Measurements from ENCODE around the gene DOCK1.

The DOCK1 gene

DNA sequence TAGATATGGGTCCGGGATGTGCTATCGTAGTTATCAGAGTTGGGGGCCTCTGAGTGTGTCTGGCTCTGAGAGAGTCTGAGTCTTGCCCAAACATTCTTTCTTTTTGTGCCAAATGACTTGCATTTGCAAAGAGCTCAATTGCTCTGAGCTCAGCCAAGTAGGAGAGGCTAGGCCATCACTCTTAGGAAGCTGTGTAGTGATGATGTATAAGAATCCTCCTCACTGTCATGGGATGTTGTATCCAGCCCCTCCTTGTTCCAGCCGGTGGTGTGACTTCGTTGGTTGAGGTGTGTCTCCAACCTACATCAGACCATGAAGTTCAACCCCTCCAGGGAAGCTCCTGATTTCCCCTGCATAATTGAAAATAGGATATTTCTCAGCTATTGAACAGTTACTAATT lies 546.4 kb downstream of the DOCK1 start:
- DNase-seq: no peak

DNA sequence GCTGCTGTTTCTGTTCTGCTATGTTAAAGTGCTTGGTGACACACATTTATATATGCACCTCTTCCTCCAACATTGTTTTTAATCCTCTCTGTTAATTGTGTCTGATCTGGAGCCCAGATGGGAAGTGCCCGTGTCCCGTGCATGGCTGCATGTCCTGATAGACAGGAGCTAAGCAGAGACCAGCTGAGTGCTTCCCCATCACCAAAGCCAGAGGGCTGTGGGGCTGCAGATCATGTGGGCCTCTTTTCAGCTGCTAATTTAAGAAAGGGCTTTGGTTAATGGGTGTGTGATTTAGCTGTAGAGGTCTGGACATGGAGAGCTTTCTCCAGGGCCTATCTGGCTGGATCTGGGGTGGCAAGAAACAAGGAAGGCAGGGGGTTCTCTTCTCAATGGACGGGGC lies 547.3 kb downstream of the DOCK1 start:
- DNase-seq: no peak

DNA sequence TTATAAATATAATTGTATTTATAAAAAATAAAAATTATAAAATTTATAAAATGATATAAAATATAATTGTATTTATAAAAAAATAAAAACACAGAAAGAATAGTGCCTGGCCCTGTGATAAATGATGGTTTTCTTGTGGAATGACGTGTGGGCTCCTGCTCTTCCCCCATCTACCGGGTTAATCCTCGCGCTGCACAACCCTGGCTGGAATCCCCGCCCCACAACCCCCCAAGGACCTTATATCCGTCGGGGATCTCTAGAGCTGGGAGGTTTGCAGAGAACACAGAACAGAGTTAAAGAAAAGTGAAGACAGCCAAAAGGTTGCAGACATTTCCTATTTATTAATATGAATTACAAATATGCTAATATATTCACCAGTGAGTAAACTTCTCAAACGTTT lies 548.5 kb downstream of the DOCK1 start:
- DNase-seq: no peak

DNA sequence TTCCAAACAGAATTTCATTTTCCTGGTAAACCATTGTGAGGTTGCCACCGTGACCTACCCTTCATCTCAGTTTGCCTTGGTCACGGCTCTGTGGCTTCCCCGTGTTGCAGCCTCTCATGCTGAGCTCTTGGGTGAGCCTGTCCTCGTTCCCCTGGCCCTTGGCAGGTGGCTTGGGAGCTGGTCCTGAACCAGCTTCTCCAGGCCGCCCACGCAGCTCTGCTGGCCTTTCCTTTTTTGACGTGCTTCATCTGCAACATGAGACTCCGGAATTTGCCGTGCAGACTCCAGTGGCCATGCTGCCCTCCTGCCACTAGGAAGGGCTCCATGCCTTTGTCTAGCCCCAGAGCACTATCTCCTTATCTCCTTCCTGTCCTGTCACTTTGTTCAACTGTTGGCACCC lies 550.9 kb downstream of the DOCK1 start:
- no peak for DNase-seq

DNA sequence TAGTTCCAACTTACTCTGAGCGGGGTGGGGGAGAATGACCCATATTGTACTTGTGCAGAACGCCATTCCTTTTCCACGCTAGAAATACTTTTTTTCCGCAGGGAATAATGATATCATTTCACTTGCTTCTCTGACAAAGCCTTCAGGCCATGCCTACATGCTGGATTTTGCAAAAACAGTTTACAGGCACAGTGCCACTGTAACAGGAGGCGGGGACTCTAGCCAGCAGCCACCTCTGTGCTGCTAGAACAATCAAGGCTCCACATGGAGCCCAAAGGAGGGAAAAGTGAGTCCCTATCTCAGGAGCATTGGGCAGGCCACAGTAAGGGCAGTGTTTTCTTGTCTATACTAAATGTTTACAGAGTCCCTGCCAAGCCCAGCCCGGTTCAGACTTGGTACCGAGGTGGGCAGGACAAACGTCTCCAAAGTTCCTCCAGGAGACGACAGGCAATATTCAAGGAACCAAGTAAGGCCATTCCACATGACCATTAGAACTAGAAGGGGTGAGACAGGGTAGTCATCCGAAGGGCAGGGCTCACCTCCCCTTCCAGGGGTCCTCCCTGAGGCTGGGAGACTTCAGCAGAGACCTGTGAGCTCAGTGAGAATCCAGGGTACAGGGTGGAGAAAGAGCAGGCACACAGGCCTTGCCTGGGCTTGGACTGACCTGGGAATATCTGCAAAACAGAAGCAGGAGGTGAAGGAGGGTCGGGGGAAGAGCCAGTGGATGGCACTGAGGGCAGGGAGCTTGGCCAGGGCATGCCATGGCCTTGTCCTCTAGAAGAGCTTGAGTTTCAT lies 553.0 kb downstream of the DOCK1 start:
- no peak for DNase-seq

DNA sequence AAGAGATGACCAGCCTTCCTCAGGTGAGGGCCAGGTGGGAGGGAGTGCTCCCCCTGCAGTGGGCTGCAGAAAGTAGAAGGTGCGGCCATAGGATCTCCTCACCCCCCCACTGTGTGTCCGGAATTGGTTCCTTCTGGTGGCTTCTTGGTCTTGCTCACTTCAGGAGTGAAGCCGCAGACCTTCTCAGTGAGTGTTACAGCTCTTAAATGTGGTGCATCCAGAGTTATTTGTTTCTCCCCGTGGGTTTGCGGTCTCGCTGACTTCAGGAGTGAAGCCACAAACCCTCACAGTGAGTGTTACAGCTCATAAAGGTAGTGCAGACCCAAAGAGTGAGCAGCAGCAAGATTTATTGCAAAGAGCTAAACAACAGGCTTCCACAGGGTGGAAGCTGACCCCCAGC lies 553.6 kb downstream of the DOCK1 start:
- no peak for DNase-seq

DNA sequence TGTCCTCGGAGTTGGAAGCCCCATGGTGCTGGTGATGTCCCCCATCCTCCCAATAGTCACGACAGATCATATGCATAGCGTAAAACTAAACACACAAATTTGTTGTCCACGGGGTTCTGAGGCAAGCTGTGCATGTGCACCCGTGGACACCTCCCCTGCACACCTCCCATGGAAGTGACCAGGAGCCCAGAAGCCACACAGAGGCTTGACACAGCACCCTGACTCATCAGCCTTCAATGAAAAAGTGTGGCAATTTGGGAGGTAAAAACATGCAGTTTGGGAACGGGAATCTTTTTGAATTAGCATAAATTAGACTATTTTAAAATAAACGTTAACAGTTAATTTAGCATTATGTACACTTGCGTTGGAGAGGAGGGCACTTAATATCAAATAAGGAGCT lies 554.7 kb downstream of the DOCK1 start:
- DNase-seq: no peak

DNA sequence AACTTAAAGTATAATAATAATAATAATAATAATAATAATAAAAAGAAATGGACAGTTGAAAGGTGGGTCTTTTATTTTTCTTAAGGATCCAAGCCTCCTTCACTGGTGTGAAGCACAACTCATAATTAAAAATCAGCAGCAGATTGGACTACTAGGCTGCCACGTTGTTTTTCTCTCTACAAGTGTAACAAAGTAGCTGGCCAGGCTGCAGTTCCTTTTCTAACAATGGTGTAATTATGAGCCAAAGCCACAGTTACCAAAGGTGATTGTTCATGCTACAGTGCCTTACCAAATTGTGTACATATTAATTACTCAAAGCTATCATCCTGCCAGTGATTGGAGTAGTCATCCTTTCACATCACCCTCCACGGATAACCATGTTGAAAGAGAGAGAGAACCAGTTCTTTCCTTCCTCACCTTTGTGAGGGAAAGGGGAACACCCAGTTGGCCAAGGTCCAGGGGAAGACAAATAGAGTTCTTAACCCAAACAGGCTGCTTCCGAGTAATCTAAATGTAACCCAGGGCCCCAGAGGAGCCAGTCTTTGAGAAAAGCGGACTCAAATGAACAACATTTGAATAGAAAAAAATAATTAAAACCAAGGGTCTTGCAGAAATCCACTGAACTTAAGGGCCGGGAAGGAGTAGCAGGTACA lies 557.5 kb downstream of the DOCK1 start:
- DNase-seq: peak; percentile 81

DNA sequence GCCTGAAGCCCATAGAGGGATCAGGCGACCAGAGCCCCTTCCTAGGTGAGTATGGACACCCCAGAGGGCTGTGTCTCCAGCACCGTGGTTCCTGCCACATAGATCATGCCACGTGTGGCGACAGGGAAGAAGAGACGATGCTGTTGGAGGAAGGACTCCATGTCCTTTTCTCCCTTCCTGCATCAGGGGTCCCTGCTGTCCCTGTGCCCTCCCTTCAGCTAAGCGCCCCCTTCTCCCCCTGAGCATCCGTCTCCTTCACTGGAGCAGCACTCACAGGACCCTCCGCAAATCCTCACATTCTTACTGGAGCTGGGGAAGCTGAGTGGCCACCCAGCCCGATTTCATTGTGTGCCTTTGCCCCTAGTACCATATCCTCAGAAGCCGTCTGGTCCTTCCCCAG lies 558.3 kb downstream of the DOCK1 start:
- no peak for DNase-seq

DNA sequence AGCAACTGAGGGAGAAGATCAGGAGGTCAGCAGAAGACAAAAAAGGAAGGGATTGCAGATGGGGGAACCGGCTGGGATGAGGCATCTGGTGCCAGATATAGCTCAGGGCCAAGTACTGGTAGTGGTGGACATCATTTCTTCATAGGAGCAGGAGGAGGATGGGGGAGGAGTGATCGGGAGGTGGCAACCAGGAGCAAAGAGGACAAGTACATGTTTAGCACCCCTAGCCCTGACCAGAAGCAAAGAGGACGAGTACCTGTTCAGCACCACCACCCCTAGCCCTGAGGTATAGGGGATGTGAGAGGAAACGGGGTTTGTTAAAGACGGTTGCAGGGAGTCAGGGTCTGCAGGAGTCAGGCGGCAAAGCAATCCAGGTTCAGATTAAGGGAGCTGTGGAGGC lies 559.3 kb downstream of the DOCK1 start:
- DNase-seq: no peak

DNA sequence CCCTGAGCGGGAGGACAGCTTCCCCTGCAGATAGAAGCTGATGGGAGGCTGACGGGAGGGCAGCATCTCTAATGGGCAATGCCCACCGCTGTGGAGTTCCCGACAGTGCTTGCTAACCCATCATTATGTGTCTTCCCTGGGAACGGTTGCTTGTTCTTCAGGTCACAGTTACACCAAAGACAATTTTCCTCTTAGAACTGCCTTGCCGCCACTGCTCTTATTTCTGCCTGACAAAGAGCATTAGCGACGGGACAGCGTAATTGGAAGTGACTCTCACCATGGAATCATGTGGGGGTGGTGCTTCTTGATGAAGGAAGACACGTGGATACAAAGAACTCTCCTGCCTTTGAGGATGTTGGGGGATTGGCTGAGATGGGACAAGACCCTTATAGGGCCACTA lies 562.6 kb downstream of the DOCK1 start:
- no peak for DNase-seq

DNA sequence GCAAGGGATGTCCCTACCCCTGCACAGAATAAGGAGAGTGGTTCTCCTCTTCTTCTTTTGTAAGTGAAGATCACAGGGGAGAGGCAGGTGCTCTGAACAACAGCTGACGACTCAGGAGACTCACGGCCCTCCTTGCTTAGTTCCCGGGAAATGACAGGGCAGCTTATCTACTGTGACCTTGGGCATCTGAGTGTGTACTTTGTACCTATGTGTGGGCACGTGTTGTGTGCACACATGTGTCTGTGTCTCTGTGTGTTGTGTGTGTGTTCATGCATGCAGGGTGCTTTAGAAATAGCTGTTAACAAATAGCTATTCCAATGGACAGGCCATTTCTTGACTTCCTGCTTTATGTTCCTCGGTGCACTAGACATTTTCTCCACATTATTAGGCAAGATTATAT lies 563.4 kb downstream of the DOCK1 start:
- no peak for DNase-seq

DNA sequence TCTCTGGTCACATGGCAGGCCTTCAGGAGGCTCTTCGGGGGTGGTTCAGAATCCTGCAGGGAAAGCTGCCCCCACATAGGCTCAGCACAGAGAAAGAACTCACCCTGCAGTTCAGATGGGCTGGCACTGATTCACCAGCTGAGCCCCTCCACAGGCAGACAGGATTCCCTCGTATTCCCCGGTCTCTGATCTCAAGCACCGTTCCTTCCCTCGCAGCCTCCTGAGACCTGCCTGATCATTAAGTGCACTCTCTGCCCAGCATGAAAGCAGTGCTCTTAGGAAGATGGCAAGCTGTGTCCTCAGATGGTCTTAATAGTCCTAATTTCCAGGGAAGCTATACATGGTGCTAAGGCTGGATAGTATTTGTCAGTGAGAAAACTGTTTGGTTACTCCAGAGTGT lies 565.7 kb downstream of the DOCK1 start:
- DNase-seq: no peak

DNA sequence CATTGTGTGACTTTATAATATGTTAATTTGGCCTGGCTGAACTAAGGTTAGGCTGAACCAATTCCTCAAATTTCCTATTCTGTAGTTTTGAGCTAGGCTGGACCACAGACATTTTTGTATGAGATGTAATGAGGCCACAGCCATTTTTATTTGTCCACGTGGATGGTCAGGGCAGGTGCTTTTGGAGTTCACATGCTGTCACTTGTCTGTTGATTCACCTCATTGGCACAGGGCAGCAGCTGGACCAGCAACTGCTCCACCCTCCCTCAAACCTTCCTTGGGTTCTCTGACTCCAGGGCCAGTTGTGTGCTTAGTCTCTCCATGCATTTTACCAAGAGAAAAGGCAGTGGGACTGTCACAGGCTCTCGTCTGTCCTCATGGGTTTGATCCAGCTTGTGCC lies 567.7 kb downstream of the DOCK1 start:
- no peak for DNase-seq

DNA sequence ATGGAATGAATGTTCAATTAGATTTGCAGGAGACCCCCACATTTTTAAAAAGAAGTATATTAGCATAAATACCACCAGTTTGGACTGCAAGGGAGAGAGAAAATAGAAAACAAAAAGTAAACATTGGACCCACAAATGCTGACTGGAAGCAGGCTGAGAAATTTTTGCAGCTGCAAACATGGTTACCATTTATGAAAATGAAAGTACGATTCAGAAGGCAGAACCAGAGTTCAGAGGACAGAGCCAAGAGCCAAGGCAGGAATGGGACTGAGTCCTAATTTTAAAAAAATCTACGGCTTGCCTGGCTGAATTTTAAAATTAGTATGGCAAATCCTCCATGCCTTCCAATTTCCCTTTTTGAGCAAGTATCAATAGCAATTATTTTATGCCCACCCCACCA lies 569.3 kb downstream of the DOCK1 start:
- DNase-seq: no peak

DNA sequence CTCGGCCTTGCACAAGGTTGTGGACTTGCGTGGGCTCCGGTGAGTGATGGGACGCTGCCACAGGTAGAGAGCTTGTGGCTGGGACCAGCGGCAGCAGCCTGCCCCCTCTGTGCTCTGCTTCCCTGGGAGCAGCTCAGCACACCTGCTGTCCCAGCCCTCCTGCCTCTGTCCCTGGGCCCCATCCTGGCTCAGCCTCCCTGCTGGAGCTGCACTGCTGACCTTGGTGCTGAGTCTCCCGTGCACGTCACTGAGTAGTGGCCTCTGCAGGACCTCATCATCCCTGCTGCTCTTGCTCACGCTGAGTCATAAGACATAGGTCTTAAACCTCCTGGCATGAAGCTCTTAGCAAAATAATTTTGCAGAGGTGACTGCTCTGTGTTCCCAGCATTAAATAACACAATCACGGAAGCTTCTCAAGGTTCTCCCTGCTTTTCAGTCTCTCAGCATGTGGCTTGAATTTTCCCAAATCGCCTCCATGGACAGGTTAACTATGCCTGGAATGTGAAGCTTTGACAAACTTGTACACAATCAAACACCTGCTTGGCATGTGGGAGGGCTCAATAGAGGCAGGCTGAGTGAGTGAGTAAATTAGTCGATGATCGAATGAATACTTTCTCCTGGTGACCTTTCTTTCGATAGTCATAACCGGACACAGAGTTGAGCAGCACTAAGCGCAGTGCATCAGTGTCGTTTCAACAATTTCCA lies 580.1 kb downstream of the DOCK1 start:
- peak; percentile 9 for DNase-seq

DNA sequence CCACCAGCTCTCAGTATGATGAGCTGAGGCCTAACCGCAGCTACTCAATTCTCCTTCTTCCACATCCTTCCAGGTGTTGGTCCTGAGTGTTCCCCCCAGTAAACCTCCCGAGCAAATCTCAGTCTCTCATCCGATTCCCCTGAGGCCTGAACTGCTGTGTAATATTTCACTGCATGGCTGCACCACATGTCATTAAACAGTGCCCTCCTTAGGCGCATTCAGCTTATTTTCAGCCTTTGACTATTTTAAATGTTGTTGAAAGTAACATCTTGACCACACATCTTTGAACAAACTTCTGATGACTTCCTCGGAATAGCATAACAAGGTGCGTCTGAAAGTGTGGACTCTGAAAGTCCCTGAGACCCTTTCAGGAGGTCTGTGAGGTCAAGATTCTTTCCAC lies 581.1 kb downstream of the DOCK1 start:
- DNase-seq: no peak

DNA sequence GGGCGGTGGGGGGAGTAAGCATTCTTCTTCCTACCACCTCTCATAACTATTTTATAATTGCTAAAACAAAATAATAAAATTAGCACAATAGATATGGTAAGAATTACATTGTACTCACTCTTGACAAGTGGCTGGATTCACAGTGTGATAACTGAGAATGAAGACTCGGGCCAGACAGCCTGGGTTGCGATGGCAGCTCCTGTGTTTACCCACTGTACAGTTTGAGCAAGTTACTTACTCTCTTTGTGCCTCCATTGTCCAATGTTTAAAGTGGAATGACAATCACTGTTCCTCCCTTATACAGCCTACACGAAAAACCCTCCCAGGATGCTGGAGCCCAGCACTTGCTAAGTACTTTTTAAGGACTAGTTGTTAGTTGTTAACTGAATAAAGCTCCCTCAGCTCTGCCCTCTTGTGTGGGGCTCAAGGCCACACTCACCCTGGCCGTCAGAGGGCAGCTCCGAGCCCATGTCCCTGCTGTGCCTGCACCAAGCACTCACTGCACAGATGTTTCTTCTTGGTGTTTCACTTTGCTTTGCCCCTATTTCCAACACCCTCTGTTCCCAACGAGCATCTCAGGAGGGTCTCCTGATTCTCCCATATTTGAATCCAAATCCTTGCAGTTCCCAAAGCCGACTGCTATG lies 587.5 kb downstream of the DOCK1 start:
- DNase-seq: no peak

DNA sequence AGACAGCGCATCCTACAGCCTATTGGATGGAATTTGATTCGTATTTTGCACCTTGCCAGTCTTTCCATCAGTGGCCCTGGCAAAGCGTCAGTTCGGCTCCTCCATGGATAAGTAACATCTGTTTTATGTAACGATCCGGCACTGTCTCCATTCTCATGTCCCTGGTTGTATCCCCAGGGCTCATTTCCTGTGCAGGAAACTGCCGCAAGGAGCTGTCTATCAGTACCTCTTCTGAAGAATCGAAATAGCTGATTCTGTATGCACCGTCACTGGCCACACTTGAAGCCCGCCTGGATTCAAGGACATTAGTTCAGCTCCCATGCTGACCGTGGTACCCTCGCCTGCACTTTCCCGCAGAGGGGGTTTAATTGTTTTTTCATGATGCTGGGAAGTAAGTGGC lies 590.8 kb downstream of the DOCK1 start:
- no peak for DNase-seq

DNA sequence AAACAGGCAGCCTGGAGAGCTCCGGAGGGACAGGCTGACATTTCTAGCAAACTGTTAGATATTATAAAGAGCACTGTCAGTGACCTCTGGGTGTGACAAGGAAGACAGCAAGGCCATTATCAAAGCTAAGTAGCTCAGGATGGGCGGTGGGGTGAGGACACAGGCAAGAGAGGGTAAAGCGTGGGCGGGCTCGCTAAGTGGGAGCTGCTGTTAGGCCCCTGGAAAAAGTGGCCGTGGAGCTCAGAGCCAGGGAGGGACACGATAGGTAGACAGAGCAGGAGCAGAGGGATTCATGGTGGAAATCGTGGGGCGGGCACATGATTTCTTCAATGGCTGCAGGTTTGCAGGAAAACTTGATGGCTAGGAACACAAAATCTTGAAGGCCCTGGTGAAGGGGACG lies 592.5 kb downstream of the DOCK1 start:
- no peak for DNase-seq

DNA sequence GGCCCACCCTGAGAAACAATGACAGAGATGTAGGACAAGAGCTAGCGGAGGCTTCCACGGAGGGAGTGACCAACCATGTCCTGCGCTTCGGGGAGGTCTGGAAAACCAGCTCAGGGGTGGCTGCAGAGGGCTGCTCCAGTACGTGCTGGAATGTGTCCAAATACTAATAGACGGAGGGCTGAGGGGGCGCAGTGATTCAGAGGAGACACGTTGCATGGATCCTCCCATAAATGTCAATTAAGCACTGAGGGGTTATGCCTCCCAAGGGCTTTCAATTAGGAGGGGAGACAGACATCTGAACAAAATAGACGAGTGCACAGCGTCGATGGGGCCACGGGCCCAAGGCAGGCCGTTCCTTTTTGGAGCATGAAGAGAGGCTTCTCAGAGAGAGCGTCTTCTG lies 592.9 kb downstream of the DOCK1 start:
- DNase-seq: no peak

DNA sequence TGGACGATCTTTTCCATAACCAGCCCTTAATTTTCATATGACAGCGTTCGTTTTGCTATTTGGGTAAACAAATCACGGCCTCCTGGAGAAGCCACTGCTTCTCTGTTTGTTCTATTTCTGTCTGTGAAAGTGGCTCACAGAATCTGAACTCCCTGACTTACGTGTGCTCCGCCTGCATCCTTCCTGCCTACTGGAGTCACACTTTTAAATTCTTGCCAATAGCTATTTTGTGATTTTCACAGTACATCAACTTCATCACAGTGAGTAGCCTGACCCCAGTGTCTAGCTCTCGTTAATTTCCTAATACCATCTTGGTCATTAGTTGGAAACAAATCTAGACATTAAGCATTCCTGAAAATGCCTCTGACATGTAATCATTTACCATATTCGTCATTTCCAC lies 594.9 kb downstream of the DOCK1 start:
- no peak for DNase-seq

All from NCI-H146 (cell line).